Upper lobe of right lung (tissue), 1 donor: ENCODE results near the gene CALHM3. TPM values are rescaled to one million over a fixed set of nuclear protein-coding genes. Genes with fewer than 3 reads are reported as not detected.
"Not testable (repeated sequence)": the region's sequence is repeated elsewhere in the genome, so short reads cannot be mapped to it uniquely, and the experiment has no call there.

Source experiments
- ATAC-seq: fragments of 200-7000 bp; cut with Tn5 transposase; one replicate; pipeline ENCODE4 v1.9.1; 2020; ENCODE audit warnings: mild to moderate bottlenecking, moderate library complexity
- DNase-seq: peaks from one replicate; pipeline ENCODE4 v3.0.0-alpha.2; 2020
- H3K27ac ChIP-seq: fragments of 200-600 bp; one replicate; pipeline ENCODE4 v1.8.0; 2022
- H3K27me3 ChIP-seq: fragments of 200-600 bp; one replicate; pipeline ENCODE4 v1.8.0; 2022; ENCODE audit warnings: mild to moderate bottlenecking
- H3K36me3 ChIP-seq: fragments of 200-600 bp; one replicate; pipeline ENCODE4 v1.8.0; 2022
- H3K4me1 ChIP-seq: fragments of 200-600 bp; one replicate; pipeline ENCODE4 v1.8.0; 2022
- H3K4me3 ChIP-seq: fragments of 200-600 bp; one replicate; pipeline ENCODE4 v1.8.0; 2022; ENCODE audit warnings: mild to moderate bottlenecking
- H3K9me3 ChIP-seq: fragments of 200-600 bp; one replicate; pipeline ENCODE4 v1.8.0; 2022
- CTCF ChIP-seq: fragments of 200-600 bp; IDR thresholded peaks from one replicate; pipeline ENCODE4 v1.8.0; 2022; ENCODE audit warnings: antibody characterized with exemption
- intact Hi-C: fragments of 100-400 bp; cut with DNase I; formaldehyde crosslinking; loops from one replicate; pipeline ENCODE4 v1.11.0; 2022
- total RNA-seq: library from RNA; stranded (reverse); fragmentation: NEBNext Ultra II Directional; extraction: Animal tissue kit (Norgen Biotek cat#: 25700); gene quantifications from one replicate; pipeline ENCODE4 v1.2.1, GENCODE V29; 2021
- donor health status: DM: no; HTN: yes; CAD: no; lungs with severe emphysema.

CALHM3 gene
- total RNA-seq, 1 donor from 2014 or later, result not detected

GRCh38 chr10:103510791-103511752, 32.0 kb upstream of the CALHM3 start:
- DNase-seq (peak; percentile 40), ATAC-seq (no peak)
- H3K4me1 ChIP-seq, result no peaks in the 10 kb centered on the region
- no peaks in the 10 kb centered on the region for H3K27me3 ChIP-seq
- H3K9me3 ChIP-seq, result no peaks in the 10 kb centered on the region
- no peaks in the 10 kb centered on the region for H3K36me3 ChIP-seq
- intact Hi-C loops, result no loop called here
- no peak overlapping the region for H3K4me3 ChIP-seq
- no peak overlapping the region for H3K27ac ChIP-seq
- TF ChIP-seq CTCF, result no peak

GRCh38 chr10:103510046-103510685, 31.1 kb upstream of the CALHM3 start:
- TF ChIP-seq CTCF, result no peak
- no peaks in the 10 kb centered on the region for H3K27me3 ChIP-seq
- no peaks in the 10 kb centered on the region for H3K9me3 ChIP-seq
- no peaks in the 10 kb centered on the region for H3K4me1 ChIP-seq
- no peaks in the 10 kb centered on the region for H3K36me3 ChIP-seq
- no peak overlapping the region for H3K4me3 ChIP-seq
- no peak overlapping the region for H3K27ac ChIP-seq
- ATAC-seq (no peak), DNase-seq (peak; percentile 30)
- intact Hi-C loops, result no loop called here

GRCh38 chr10:103507235-103508191, 28.5 kb upstream of the CALHM3 start:
- Histone ChIP-seq H3K27ac (no peak overlapping the region), H3K4me1 (no peaks in the 10 kb centered on the region), H3K27me3 (no peaks in the 10 kb centered on the region), H3K4me3 (no peak overlapping the region), H3K9me3 (no peaks in the 10 kb centered on the region), H3K36me3 (no peaks in the 10 kb centered on the region)
- TF ChIP-seq CTCF, result no peak
- DNase-seq (peak; percentile 42), ATAC-seq (no peak)
- intact Hi-C loops, result no loop called here

- Histone ChIP-seq H3K27me3 (no peaks in the 10 kb centered on the region), H3K36me3 (no peaks in the 10 kb centered on the region), H3K27ac (no peak overlapping the region), H3K4me3 (no peak overlapping the region), H3K9me3 (no peaks in the 10 kb centered on the region), H3K4me1 (no peaks in the 10 kb centered on the region)
- ATAC-seq, result no peak
- intact Hi-C loops, result no loop called here
- peak; percentile 42 for DNase-seq
- TF ChIP-seq CTCF, result no peak
These were observed 27.0 kb upstream of the CALHM3 start for GRCh38 chr10:103506061-103506460.

GRCh38 chr10:103504181-103504783, 25.2 kb upstream of the CALHM3 start:
- peak; percentile 46 for DNase-seq
- peak; percentile 25 for ATAC-seq
- H3K9me3 ChIP-seq, result no peaks in the 10 kb centered on the region

GRCh38 chr10:103503777-103504176, 24.7 kb upstream of the CALHM3 start:
- H3K27me3 ChIP-seq, H3K36me3 ChIP-seq, intact Hi-C loops, ATAC-seq, H3K4me3 ChIP-seq, H3K9me3 ChIP-seq, H3K27ac ChIP-seq, H3K4me1 ChIP-seq: not testable (repeated sequence)
- DNase-seq, result peak; percentile 13

More at GRCh38 chr10:103504181-103504783, 25.2 kb upstream of the CALHM3 start:
- no peaks in the 10 kb centered on the region for H3K27me3 ChIP-seq
- no peaks in the 10 kb centered on the region for H3K36me3 ChIP-seq
- H3K27ac ChIP-seq, result no peak overlapping the region
- H3K4me1 ChIP-seq, result no peaks in the 10 kb centered on the region
- no peak for TF ChIP-seq CTCF
- no peak overlapping the region for H3K4me3 ChIP-seq
- intact Hi-C loops, result no loop called here
